Measurements from ENCODE around the gene SLC22A17. TPM values are rescaled to one million over a fixed set of nuclear protein-coding genes. Genes with fewer than 3 reads are reported as not detected.

SLC22A17 gene
- polyA plus RNA-seq, 2 donors: 4.7 to 8.3 TPM

DNA sequence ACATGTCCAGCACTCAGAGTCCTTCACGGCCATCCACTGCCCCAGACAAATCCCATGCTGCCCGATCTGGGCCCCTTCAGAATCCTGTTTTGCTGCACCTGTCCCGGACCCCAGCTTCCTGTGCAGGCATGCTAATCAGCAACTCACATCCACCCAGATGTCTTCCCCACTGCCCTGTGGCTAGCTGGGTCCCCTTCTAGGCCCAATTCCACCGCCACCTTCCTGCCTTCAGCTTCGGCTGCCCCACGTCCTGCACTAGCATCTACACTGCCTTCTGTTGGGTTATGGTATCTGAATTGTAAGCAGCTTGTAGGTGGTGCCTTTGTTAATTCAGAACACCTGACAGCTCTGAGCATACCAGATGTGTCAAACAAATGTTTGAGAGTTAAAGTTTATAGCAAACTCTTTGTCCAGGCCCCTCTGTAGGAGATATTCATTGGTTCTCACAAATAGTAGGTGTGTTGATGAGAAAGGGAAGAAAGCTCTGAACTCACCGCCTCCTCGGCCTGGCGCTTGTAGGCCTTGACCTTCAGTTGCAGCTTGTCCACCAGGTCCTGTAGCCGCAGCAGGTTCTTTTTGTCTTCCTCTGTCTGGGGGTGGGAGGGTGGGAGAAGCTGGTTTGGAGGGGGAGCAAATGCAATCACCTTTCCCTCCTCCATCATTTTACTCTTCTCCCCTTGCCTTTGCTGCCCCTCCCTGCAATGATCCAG lies 30.2 kb upstream of the SLC22A17 start:
- peaks cover 0 to 4% of the 10 kb centered on the region in 2 donors for H3K4me1 ChIP-seq (ENCODE audit: control insufficient read depth in 2 of 2, insufficient read depth in 2 of 2, low read length in 1 of 2)
- no peaks in the 10 kb centered on the region for H3K36me3 ChIP-seq (ENCODE audit: control insufficient read depth in 2 of 2, insufficient read depth in 2 of 2, low read length in 1 of 2)
- no peak overlapping the region for H3K4me3 ChIP-seq (ENCODE audit: low read depth in 1 of 2, low read length in 2 of 2)
- H3K27ac ChIP-seq (ENCODE audit: low read depth in 2 of 2, low read length in 1 of 2): no peak overlapping the region
- WGBS, 2 donors: 77% methylated on average over 10 of the region's 10 CpGs
- H3K9me3 ChIP-seq (ENCODE audit: control insufficient read depth in 2 of 2, insufficient read depth in 1 of 2, low read depth in 1 of 2, low read length in 1 of 2): no peaks in the 10 kb centered on the region
- no peaks in the 10 kb centered on the region for H3K27me3 ChIP-seq (ENCODE audit: control insufficient read depth in 1 of 2, insufficient read depth in 2 of 2, low read length in 2 of 2)

DNA sequence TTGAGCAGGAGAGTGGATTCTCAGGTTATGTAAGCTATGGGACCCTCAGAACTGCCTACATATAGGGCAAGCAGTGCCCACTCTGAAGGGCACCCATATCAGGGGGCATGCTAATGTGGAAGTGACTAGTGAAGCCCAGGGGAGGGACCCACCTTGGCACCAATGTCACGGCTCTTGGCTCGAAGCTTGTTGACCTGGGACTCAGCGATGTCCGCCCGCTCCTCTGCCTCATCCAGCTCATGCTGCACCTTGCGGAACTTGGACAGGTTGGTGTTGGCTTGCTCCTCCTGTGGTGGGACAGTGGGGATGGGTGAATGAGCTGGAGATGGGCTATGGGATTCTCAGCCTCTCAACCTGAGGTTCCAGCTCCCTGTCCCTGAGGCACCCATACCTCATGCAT lies 29.6 kb upstream of the SLC22A17 start:
- H3K36me3 ChIP-seq (ENCODE audit: control insufficient read depth in 2 of 2, insufficient read depth in 2 of 2, low read length in 1 of 2): no peaks in the 10 kb centered on the region
- H3K27ac ChIP-seq (ENCODE audit: low read depth in 2 of 2, low read length in 1 of 2): no peak overlapping the region
- H3K27me3 ChIP-seq (ENCODE audit: control insufficient read depth in 1 of 2, insufficient read depth in 2 of 2, low read length in 2 of 2): no peaks in the 10 kb centered on the region
- WGBS, 2 donors: 87 to 88% methylated on average over 6 of the region's 6 CpGs
- H3K4me1 ChIP-seq (ENCODE audit: control insufficient read depth in 2 of 2, insufficient read depth in 2 of 2, low read length in 1 of 2): peaks cover 0 to 4% of the 10 kb centered on the region in 2 donors
- H3K9me3 ChIP-seq (ENCODE audit: control insufficient read depth in 2 of 2, insufficient read depth in 1 of 2, low read depth in 1 of 2, low read length in 1 of 2): no peaks in the 10 kb centered on the region
- no peak overlapping the region for H3K4me3 ChIP-seq (ENCODE audit: low read depth in 1 of 2, low read length in 2 of 2)

DNA sequence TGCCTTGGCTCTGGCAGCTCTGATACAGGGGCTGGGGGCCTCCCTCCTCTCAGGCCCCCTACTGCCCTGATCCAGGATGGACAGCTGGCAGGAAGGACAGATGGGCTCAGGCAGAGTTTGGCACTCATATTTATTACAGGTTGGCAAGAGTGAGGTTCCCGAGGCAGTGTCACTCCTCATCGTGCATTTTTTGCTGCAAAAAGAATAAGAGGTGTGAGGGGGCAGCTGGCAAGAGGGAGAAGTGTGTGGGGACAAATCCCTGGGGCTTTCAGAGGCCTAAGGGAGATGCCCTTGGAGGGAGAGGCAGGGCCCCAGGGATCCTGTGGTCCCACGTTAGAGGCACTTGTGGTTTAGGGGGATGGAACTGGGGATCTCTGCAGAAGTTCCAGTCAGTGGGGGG lies 29.2 kb upstream of the SLC22A17 start:
- peaks cover 0 to 4% of the 10 kb centered on the region in 2 donors for H3K4me1 ChIP-seq (ENCODE audit: control insufficient read depth in 2 of 2, insufficient read depth in 2 of 2, low read length in 1 of 2)
- H3K27me3 ChIP-seq (ENCODE audit: control insufficient read depth in 1 of 2, insufficient read depth in 2 of 2, low read length in 2 of 2): no peaks in the 10 kb centered on the region
- H3K4me3 ChIP-seq (ENCODE audit: low read depth in 1 of 2, low read length in 2 of 2): no peak overlapping the region
- H3K9me3 ChIP-seq (ENCODE audit: control insufficient read depth in 2 of 2, insufficient read depth in 1 of 2, low read depth in 1 of 2, low read length in 1 of 2): no peaks in the 10 kb centered on the region
- no peak overlapping the region for H3K27ac ChIP-seq (ENCODE audit: low read depth in 2 of 2, low read length in 1 of 2)
- WGBS, 2 donors: 60 to 62% methylated on average over 3 of the region's 3 CpGs
- H3K36me3 ChIP-seq (ENCODE audit: control insufficient read depth in 2 of 2, insufficient read depth in 2 of 2, low read length in 1 of 2): no peaks in the 10 kb centered on the region

DNA sequence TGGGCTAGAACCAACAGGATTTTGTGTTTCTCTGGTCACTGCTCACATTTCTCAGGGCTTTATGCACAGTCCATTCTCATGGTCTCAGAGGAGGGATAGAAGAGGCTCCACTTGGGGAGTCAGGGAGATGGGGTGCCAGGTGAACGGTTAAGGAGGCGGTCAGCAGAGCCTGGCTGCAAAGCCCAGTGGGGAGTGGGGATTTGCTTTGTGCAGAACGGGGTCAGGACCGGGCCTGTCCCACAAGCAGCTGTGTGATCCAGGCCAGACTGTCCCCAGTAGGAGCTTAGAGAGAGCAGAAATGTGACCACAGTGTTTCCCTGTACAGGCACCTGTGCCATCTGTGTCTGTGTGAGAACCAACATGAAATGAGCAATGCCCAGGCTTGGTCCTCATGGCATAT lies 28.3 kb upstream of the SLC22A17 start:
- no peak overlapping the region for H3K27ac ChIP-seq (ENCODE audit: low read depth in 2 of 2, low read length in 1 of 2)
- H3K4me1 ChIP-seq (ENCODE audit: control insufficient read depth in 2 of 2, insufficient read depth in 2 of 2, low read length in 1 of 2): peaks cover 0 to 4% of the 10 kb centered on the region in 2 donors
- no peak overlapping the region for H3K4me3 ChIP-seq (ENCODE audit: low read depth in 1 of 2, low read length in 2 of 2)
- no peaks in the 10 kb centered on the region for H3K36me3 ChIP-seq (ENCODE audit: control insufficient read depth in 2 of 2, insufficient read depth in 2 of 2, low read length in 1 of 2)
- H3K27me3 ChIP-seq (ENCODE audit: control insufficient read depth in 1 of 2, insufficient read depth in 2 of 2, low read length in 2 of 2): no peaks in the 10 kb centered on the region
- WGBS, 2 donors: 75 to 76% methylated on average over 4 of the region's 4 CpGs
- H3K9me3 ChIP-seq (ENCODE audit: control insufficient read depth in 2 of 2, insufficient read depth in 1 of 2, low read depth in 1 of 2, low read length in 1 of 2): no peaks in the 10 kb centered on the region

DNA sequence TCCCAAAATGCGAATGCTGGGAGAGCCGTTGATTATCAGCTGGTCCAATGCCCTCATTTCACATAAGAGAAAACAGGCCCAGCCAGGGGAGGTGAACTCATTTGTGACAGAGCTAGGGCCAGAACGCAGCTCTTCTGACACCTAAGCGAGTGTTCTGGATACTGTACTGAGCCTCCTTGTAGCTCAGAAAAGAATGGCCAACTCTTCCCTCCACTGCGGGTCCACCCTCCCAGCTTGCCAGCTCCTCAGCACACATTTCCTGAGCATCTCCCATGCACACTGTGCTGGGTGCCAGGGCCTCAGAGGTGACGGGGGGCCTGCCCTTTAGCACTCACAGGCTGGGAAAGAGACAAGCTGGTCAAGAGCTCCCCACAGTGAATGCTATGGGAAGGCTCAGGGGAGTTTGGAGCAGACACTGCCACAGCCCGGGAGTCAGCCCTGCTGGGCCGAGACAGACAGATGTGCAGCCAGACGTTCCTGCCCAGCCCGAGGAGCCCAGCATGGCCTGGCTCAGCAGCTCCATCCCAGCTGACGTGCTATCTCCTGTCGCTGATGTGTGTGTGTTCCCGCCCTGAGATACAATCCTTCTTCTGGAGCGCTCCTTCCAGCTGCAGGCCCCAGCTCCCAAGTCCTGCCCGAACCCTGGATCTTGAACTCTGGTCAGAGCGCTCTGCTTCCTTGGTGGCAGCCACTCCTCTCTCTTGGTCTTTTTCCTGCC lies 27.7 kb upstream of the SLC22A17 start:
- H3K4me3 ChIP-seq (ENCODE audit: low read depth in 1 of 2, low read length in 2 of 2): no peak overlapping the region
- no peaks in the 10 kb centered on the region for H3K36me3 ChIP-seq (ENCODE audit: control insufficient read depth in 2 of 2, insufficient read depth in 2 of 2, low read length in 1 of 2)
- no peak overlapping the region for H3K27ac ChIP-seq (ENCODE audit: low read depth in 2 of 2, low read length in 1 of 2)
- H3K27me3 ChIP-seq (ENCODE audit: control insufficient read depth in 1 of 2, insufficient read depth in 2 of 2, low read length in 2 of 2): no peaks in the 10 kb centered on the region
- H3K4me1 ChIP-seq (ENCODE audit: control insufficient read depth in 2 of 2, insufficient read depth in 2 of 2, low read length in 1 of 2): peaks cover 0 to 4% of the 10 kb centered on the region in 2 donors
- H3K9me3 ChIP-seq (ENCODE audit: control insufficient read depth in 2 of 2, insufficient read depth in 1 of 2, low read depth in 1 of 2, low read length in 1 of 2): no peaks in the 10 kb centered on the region
- WGBS, 2 donors: 53 to 59% methylated on average over 16 of the region's 16 CpGs

DNA sequence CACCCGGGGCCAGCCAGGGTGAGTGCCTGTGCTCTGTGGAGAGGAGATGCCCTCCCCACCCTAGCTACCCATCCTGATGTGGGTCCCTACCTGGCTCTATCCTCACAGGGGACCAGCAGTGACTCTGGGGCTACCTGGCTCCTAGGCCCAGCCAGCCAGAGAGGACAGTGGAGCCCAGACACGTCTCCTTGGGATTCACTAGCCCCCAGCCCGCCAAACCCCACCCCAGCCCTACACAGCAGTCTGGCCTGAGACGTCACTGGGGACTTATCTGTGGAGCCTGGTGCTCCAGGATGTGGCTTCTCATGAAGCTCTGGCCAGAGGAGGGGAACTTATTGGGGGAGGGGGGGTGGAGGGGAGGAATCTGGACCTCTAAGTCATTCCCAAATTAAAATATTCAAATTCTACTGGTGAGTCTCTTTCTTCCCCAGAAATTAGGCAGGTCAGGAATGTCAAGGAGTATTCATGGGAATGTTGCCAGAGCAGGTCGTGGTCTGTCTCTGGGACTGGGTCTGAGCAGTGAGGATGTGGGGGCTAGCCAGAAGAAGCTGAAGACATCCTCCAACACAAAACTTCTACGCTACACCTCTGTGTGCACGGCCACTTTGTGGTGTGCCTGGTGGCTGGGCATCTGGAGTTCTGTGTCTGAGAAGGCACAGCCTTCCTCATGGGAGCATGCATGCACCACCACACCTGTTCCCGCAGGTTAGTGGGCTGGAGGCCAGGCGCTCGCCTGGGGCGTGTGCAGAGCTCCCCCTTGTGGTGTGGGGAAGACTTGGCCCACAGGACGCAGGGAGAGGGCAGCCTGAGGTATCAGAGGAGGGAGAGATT lies 26.9 kb upstream of the SLC22A17 start:
- peaks cover 0 to 4% of the 10 kb centered on the region in 2 donors for H3K4me1 ChIP-seq (ENCODE audit: control insufficient read depth in 2 of 2, insufficient read depth in 2 of 2, low read length in 1 of 2)
- H3K27me3 ChIP-seq (ENCODE audit: control insufficient read depth in 1 of 2, insufficient read depth in 2 of 2, low read length in 2 of 2): no peaks in the 10 kb centered on the region
- H3K4me3 ChIP-seq (ENCODE audit: low read depth in 1 of 2, low read length in 2 of 2): no peak overlapping the region
- no peak overlapping the region for H3K27ac ChIP-seq (ENCODE audit: low read depth in 2 of 2, low read length in 1 of 2)
- no peaks in the 10 kb centered on the region for H3K9me3 ChIP-seq (ENCODE audit: control insufficient read depth in 2 of 2, insufficient read depth in 1 of 2, low read depth in 1 of 2, low read length in 1 of 2)
- no peaks in the 10 kb centered on the region for H3K36me3 ChIP-seq (ENCODE audit: control insufficient read depth in 2 of 2, insufficient read depth in 2 of 2, low read length in 1 of 2)
- 34 to 35% methylated on average over 12 of the region's 12 CpGs for WGBS, 2 donors

DNA sequence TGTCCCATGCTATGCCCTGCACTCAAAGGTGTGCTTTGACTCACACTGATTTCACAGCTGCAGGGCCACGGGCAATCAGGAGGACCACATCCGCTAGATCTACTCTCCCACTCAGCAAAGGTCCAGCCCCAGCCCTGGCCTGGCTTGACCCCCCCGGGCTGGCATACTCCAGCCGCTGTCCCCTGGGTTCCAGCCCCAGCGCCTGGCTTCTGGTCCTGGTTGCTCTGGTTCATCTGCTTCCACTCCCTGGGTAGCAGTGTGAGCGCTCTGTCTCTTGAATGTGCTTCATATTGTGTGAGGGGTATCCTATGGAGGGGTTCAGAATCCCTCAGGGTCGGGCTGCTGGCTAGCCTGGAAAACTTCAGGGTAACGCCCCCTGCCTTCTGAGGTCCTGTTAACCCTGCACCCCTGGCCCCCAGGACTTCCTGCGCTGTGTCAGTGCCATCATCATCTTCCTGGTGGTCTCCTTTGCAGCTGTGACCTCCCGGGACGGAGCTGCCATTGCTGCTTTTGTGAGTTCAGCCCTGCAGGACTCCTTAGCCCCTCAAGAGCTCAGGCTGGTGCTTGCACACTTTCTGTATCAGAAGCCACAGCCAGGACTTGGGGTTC lies 26.0 kb upstream of the SLC22A17 start:
- Histone ChIP-seq H3K36me3 (ENCODE audit: control insufficient read depth in 2 of 2, insufficient read depth in 2 of 2, low read length in 1 of 2) (no peaks in the 10 kb centered on the region), H3K27me3 (ENCODE audit: control insufficient read depth in 1 of 2, insufficient read depth in 2 of 2, low read length in 2 of 2) (no peaks in the 10 kb centered on the region), H3K9me3 (ENCODE audit: control insufficient read depth in 2 of 2, insufficient read depth in 1 of 2, low read depth in 1 of 2, low read length in 1 of 2) (no peaks in the 10 kb centered on the region), H3K27ac (ENCODE audit: low read depth in 2 of 2, low read length in 1 of 2) (no peak overlapping the region), H3K4me1 (ENCODE audit: control insufficient read depth in 2 of 2, insufficient read depth in 2 of 2, low read length in 1 of 2) (peaks cover 0 to 4% of the 10 kb centered on the region in 2 donors), H3K4me3 (ENCODE audit: low read depth in 1 of 2, low read length in 2 of 2) (no peak overlapping the region)
- WGBS, 2 donors: 82 to 85% methylated on average over 11 of the region's 11 CpGs

DNA sequence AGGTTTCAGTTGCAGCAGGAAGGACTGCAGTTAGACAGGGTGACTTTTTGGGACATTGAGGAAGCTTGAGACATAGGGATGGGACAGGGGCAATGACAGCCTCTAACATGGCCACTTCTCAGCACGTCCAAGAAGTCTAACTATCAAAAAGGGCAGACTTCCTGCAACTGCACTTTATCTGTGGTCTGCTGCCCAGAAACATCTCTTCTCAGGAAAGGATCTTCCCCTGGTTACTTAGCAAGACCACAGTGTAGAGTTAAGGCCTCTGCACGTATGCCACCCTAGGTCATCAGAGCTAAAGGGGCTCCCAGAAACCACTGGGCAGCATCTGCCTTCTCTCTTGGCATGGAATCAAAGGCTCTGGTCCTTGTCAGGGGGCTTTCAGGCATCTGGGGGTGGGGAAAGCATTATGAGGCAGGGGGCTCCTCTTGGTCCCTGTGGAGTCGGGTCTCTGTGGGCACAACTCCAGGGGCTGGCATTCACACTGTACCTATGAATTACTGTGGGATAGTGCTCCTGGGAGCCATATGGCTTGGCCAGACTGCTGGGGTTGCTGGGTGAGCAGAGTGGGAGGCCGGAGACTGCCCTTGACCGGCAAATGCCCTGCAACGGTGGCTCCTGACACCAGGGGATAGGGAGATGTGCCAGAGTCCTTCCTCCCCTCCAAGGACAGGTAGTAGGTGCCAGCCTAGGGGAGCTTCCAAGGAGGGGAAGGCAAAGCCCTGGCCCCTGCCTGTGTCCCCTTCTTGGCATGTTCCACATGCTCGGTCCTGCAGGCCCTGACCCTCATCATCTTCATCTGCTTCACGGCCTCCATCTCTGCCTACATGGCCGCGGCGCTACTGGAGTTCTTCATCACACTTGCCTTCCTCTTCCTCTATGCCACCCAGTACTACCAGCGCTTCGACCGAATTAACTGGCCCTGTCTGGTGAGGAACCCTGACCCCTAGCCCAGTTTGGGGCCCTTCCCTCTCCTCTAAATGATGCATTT lies 25.2 kb upstream of the SLC22A17 start:
- no peak overlapping the region for H3K27ac ChIP-seq (ENCODE audit: low read depth in 2 of 2, low read length in 1 of 2)
- H3K36me3 ChIP-seq (ENCODE audit: control insufficient read depth in 2 of 2, insufficient read depth in 2 of 2, low read length in 1 of 2): no peaks in the 10 kb centered on the region
- 85 to 89% methylated on average over 14 of the region's 14 CpGs for WGBS, 2 donors
- H3K27me3 ChIP-seq (ENCODE audit: control insufficient read depth in 1 of 2, insufficient read depth in 2 of 2, low read length in 2 of 2): no peaks in the 10 kb centered on the region
- peaks cover 0 to 4% of the 10 kb centered on the region in 2 donors for H3K4me1 ChIP-seq (ENCODE audit: control insufficient read depth in 2 of 2, insufficient read depth in 2 of 2, low read length in 1 of 2)
- no peak overlapping the region for H3K4me3 ChIP-seq (ENCODE audit: low read depth in 1 of 2, low read length in 2 of 2)
- H3K9me3 ChIP-seq (ENCODE audit: control insufficient read depth in 2 of 2, insufficient read depth in 1 of 2, low read depth in 1 of 2, low read length in 1 of 2): no peaks in the 10 kb centered on the region
